HG02588 (cell line): ENCODE data around the gene IRF6.
"Not testable (repeated sequence)": the region's sequence is repeated elsewhere in the genome, so short reads cannot be mapped to it uniquely, and the experiment has no call there.

ENCODE experiments used
- ATAC-seq: cut with Tn5 transposase; IDR thresholded peaks from one replicate; pipeline ENCODE4 v1.9.1; 2021; ENCODE audit warnings: mild to moderate bottlenecking, moderate library complexity; ENCODE audit not compliant: unreplicated experiment

Gene IRF6

DNA sequence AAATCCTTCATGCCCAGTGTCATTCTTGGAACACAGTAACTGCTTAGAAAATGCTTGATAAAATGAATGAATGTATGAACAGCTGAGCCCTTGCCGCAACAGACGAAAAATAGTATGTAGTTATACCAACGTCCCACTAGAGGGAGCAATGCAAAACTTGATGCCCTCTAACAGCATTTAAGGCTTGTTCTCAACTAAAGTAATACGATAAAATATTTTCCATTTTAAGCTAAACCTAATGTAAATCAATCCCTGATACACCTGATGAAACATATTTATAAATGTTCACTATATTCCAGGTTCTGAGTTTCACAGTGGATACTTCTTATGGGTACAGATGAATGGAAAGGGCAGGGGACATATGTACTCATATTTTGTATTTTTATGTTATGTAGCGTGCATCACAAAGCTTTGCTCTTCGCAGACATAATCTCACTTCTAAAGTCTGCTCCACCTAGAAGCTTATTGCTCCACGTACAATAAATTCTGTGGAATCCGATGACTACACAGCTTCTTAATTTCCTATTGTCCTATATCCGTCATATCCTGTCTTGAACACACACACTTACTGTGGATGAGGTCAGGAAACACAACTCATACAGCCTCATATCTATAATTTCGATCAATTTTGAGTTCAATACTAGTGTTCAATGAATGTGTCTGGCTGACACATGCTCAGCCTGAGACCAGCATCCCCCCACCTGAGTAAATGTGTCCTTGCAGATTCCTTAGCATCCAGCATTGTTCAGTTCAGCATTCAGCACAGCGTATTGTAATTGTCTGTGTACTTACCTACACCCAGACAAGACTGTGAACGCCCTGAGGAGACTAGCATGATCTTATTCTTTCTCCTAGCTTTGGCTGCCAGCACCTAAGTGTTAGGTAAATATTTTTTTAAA is 17.4 kb upstream of the IRF6 start:
- ATAC-seq: no peak

DNA sequence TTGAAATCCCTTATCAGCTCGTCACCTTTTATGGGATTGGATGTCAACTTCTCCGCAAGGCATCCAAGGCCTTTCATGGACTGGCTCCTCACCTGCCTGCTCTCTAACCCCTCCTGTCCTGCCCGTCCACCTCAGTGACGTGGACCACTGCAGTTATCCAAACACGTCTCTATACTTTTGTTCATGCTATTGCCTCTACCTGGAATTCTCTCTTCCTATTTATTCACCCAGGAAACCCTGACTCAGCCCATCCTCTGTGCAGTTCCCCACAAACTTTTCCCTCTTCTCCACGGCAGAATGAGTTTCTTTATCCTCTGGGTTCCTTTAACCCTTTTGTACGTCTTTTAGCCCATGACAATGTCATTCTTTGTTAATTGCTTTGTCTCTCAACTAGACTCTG is 16.8 kb upstream of the IRF6 start:
- ATAC-seq: no peak

DNA sequence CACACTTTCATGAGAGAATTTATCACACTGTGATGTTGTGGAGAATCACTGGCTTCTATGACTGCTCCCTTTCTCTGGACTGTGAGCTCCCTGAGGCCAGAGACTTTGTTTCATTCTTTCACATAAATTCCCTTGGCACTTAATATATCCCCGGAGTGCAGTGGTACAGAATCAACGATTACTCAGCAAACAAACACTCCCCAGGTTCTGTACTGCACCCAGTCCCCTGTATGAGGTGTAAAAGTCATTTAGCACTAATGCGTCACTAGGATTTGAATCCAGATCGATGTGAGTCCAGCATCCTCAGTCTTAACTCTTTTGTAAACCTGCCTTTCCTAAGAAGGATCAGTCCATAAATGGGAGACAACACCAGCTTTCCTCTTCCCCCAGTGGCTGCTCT is 15.0 kb upstream of the IRF6 start:
- ATAC-seq: no peak

DNA sequence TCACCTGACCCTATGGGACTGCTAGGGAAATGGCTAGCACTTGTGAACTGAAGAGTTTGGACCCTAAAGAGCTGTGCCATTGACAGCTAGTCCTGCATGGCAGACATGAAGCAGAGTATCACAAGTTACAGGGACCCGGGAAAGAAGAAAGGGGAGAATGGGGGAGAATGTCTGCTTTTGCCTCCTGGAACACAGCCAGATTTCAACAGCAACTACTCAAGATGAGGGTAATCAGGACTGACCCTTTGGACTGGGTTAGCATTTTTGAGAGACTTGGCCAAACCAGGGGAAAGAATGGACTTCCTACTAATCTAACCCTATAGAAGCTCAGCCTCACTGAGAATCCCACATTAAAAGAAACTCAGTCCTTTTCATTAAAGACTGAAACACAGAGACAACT is 13.1 kb upstream of the IRF6 start:
- ATAC-seq: no peak

DNA sequence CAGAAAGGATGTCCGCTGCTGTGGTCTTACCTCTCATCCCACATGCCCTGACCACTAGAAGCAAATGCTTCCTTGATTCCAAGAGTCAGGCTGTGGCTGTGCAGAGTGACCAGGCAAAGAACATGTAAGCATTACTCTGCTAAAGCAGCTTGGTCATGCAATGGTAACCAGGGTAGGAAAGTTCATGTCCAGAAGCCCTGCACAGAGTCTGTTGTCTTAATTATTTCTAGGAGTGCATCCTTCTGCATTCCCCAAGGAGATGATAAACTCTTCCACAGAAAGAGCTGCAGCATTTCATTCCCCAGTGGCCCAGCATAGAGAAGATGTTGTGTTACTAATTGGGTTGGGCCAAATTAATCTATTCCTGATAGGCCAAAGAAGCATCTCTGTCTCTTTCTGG is 11.7 kb upstream of the IRF6 start:
- ATAC-seq: no peak

DNA sequence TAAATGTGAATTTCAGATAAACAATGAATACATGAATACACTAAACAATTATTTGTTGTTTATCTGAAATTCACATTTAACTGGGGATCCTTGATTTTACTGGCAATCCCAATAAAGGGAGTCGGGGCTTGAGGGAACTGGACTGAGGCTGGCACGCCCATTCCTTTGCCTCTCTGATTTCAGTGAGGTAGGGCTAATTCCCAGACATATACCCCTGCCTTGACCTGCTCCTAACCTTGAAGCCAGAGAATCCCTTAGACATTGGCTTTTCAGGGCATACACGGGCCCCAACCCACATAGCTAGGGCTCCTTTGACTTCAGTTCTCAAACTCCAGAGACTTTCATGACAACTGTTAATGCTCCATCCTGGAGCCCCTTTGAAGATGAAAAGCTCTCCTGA is 11.0 kb upstream of the IRF6 start:
- ATAC-seq: no peak

DNA sequence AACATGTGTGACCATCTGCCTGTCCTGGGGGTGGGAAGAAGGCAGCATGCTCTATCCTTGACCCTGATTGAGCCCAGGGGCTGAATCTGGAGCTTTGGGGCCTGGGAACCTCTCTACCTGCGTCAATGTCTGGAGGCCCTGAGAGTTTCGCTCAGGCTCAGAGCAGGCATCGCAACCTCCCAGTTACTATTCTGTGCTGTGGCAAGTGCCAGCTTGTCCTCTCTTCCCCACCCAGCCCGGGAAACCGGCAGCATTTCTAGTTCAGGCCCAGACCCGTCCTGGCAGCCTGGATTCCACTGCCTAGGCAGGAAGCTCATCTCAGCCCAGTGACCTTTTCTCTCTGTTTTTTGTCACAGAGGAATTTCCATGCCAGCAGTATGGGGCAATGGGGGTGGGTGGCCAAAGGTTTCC is 10.0 kb upstream of the IRF6 start:
- ATAC-seq: no peak

DNA sequence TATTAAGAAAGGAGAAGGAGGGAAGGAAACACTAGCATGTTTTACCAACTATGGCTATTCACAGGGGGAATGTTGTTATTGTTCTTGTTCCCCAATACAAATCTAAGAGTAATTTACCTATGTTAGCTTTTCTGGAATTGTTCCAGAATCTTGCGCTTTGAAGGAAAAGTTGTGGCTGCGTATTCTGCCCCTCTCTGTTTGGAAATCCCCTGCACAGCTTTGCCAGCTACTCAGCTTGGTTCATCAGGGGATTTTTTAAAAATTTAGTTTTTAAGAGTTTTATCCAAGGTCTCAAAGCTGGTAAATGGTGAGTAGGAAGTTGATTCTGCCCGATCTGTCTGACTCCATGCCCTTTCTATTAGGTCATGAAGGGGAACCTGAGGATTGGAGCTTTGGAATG is 9.5 kb upstream of the IRF6 start:
- no peak for ATAC-seq

DNA sequence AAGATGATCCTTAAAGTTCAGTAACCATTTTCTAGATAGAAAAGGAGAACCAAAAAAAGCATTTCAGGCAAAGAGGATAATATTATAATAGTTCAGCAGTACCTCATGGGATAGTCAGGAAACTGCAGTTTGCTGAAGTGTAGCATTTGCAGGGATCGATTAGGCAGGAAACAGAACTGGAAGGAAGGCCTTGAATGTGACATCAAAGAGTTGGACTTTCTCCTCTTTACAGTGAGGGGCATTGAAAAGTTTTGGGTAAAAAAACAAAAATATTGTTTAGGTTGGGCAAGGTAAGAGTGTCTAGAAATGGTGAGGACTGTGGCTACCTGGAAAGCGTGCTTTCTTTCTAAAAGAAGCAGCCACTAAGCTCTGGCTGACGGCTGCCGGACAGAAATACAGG is 8.0 kb upstream of the IRF6 start:
- ATAC-seq: no peak

DNA sequence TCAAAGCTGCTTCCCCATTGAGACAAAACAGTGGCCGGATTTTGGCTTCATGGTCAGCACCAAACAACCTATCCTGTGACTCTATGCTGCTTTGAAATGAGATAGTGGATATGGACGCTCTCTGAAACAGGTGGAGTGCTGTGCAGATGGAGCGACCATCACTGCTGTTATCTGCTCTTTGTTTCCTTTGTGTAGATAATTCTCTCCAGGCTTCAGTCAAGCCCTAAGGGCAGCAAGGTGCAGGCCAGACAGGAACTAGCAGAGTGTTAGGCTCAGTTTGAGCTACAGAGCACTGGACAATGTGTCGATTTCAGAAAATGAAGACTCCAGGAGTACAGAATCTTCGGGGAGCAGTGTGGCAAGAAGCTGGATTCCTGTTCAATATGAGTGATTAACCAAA is 4.8 kb upstream of the IRF6 start:
- ATAC-seq: no peak

DNA sequence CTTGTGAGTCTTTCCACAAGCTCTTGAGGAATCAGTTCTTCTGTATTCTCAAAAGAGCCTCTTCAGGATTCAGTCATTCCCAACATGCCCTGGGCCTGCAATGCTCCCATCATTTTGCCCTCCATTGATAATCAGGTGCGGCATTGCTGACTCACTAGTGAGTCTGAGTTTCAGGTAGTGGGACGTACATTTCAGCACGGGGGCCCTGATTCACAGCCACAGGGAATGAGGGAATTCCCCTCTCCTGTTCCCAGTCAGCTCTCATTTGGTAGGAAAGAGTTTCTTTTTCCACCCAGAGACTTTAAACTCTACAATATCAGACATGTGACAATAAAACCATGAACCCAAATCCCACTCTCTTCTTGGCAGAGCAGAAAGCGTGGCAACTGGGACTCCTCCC is 3.7 kb upstream of the IRF6 start:
- no peak for ATAC-seq

DNA sequence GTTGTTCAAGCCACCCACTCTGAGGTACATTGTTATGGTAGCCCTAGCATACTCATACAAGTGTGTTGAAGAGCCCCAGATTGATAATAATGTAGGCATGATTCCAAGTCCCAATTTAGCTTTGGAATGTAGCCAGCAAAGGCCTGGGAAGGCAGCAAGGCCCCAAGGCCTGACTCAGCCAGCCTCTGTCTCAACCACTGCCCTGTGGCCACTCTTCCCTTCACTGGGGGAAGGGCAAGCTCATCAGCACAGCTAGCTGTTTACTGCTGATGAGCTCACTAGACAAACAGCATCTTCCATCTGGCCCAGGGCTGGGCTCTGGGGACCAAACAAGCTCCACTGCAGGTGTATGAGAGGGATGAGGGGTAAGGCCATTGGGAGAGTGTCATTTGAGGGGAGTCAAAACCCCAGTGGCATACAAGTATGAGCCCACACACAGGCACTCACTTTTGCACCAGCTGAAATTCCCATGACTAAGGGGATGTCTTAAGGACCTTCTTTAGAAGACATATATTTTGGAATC is 2.2 kb upstream of the IRF6 start:
- no peak for ATAC-seq

DNA sequence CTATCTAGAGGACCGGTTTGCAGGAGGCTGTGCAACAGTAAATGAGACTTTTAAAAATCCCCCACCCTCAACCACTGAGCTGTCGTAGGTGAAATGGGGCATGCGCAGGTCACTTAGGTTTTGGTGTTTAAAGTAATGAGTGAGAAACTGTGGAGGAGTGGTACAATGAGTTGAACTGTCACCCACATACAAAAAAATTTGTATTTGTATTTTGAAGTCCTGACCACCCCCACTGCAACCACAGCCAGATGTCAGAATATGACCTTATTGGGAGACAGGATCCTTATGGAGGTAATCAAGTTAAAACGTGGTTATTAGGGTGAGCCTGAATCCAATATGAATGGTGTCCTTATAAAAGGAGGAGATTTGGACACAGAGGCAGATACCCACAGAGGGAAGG is 1.6 kb upstream of the IRF6 start:
- no peak for ATAC-seq

DNA sequence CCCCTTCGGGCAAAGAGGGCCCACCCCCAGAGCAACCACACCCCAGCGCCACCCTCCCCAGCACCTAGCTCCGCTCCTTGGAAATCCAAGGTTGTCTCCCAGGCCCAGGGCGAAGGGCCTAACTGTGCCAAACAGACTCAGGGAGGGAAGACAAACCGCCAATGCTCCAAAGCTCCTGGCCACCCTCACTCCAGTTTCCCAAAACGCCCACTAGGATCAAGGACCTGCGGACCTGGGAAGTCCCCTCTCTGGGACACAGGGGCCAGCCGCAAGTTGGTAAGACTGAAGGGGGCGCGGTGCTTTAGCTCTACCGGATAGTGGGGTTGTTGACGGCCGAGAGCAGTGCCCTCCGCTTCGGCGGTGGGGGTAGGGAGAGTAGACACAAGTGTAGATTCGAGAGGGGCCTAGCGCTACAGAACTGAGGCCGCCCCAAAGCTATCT is 581 bp downstream of the IRF6 start:
- ATAC-seq: no peak

DNA sequence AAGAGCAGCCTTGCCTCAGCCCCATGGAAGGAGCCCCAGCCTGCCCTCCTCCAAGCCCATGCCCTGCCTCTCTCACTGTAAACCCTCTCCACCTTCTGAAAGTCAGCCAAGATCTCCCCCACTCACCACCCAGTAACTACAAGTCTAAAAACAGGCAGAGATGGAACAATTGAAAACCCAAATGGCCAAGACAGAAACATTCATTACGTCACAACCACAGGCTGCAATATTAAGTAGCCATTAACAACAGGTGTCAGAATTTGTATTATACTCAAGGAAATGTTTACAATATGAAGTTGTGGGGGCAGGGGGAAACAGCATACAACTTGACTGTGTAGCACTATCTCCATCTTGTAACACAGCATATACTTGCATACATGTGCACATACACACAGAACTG is 2.4 kb downstream of the IRF6 start:
- no peak for ATAC-seq

DNA sequence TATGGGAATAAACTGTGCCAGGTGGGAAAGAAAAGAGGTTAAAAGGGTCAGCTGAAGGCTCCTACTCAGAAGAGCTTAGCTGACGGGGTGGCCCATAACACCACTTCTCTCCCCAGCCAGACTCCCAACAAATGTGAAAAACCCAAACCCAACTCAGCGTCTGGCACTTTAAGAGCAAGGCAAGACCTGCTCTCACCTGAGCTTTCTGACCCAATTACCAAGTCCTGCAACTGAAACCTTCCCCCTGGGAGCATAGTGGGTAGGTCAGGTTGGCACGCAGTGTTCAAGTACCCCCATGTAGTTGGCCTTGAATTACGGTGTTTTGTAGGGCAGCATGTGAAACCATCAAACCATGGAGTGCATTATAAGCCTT is 3.2 kb downstream of the IRF6 start:
- no peak for ATAC-seq

DNA sequence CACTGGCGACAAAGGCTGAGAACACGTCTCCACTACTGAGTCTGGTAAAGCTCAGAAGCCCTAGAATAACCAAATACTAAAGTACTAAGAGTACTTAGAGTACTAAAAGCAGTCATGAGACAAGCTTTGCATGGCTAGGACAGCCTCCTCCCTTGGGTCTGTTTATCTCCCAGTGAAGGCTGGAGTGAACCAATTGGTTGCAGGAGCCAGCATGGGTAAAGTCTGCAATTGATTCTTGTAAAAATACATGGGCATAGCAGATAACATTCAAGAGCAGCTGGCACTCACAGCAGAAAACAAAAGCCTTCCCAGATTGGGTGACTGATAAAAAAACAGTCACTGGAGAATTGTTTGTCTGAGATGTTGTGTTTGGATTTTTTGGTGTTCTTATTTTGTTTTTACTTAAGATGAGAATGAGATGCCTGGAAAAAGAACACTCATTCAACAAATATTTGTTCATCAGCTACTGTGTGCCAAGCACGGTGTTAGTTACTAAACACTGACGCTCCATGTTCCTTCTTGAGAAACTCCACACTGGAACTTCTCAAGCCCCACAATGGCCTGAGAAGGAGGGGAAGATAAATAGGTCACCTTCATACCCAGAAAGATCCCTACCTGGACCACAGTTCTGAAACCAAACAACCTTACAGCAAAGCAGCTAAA is 3.7 kb downstream of the IRF6 start:
- no peak for ATAC-seq

DNA sequence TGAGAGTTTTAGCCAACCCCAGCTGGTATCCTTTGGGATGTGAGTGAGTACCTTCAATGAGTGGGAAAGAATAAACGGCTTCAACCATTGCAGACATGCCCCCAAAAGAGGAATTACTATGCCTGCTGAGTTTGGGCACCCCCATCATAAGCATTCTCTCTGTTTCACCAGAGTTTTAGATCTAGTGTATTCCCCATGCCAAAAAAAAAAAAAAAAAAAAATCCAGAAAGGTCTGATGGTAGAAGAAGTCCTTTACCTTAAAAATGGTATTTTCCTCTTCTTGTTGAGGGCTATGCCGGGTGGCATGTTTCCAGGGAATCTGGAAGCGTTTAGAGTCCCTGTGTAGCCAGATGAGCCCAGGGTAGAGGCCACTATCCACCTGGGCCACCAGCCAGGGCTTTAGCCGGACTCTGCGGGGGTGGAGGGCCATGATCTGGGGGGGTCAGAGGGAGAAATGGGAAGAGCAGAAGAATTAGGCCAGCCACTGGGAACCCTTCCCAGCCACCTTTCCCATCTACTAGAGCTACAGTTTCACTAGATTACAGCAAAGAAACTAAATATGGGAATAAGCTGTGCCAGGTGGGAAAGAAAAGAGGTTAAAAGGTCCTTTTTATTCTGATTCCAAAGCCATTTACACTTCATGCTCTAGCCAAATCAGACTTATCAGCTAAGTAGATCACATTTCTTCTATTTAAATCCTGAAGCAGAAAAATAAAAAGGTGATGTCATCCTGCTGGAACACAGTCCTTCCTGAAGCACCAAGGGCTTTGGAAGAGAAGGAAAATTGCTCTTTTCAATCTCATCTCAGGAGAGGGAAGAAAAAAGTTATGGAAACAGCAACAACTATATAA is 4.7 kb downstream of the IRF6 start:
- ATAC-seq: no peak

DNA sequence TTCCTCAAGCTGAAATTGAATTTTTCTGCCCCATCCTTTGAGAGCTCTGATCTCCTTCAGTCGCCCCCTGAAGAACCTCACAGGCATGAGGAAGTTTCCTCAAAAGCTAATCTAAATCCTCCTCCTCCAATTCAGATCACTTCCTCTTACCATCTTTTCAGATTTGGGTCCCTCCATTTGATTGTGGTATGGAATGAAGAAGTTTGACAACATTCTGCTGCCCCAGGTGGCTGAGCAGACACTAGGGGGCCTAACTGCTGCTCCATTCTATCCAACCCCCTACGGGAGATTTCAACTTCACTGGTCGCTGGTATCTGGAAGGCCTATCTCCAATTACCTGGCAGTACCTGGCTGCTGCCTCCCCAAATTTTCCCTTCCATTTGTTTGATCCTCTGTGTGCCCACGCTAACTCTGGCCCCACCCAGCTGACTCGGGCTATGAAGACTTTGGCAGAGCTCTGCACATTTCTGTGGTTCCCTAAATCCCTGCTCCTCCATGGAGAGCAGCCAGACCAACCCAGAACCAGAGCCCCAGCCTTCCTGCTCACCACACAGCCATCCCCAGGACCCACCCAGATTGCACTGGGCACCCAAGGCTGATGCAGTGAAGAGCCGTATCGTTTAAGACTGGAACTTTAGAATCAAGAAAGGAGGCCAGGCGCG is 7.8 kb downstream of the IRF6 start:
- no peak for ATAC-seq

DNA sequence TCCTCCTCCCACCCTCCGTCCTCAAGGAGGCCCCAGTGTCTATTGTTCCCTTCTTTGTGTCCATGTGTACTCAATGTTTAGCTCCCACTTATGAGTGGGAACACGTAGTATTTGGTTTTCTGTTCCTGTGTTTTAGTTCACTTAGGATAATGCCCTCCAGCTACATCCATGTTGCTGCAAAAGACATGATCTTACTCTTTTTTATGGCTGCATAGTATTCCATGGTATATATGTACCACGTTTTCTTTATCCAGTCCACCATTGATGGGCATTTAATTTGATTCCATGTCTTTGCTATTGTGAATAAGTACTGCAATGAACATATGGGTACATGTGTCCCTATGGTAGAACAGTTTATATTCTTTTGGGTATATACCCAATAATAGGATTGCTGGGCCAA is 12.2 kb downstream of the IRF6 start:
- ATAC-seq: not testable (repeated sequence)

DNA sequence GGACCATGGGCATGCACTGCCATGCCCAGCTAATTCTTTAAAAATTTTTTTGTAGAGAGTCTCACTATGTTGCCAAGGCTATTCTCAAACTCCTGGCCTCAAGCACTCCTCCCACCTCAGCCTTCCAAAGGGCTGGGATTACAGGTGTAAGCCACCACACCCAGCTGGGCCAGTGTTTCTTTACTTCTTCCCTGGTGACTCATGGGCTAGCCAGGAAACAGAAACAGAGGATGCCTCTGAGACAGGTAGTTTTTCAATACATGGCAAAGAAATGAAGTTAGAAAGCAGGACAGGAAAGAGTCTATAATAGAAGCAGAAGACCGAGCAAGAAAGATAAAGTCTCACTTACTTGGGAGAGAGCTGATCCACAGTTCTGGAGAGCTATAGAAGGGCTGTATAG is 14.0 kb downstream of the IRF6 start:
- ATAC-seq: no peak
